Measurements from ENCODE around the gene NPRL2.

Gene NPRL2

DNA sequence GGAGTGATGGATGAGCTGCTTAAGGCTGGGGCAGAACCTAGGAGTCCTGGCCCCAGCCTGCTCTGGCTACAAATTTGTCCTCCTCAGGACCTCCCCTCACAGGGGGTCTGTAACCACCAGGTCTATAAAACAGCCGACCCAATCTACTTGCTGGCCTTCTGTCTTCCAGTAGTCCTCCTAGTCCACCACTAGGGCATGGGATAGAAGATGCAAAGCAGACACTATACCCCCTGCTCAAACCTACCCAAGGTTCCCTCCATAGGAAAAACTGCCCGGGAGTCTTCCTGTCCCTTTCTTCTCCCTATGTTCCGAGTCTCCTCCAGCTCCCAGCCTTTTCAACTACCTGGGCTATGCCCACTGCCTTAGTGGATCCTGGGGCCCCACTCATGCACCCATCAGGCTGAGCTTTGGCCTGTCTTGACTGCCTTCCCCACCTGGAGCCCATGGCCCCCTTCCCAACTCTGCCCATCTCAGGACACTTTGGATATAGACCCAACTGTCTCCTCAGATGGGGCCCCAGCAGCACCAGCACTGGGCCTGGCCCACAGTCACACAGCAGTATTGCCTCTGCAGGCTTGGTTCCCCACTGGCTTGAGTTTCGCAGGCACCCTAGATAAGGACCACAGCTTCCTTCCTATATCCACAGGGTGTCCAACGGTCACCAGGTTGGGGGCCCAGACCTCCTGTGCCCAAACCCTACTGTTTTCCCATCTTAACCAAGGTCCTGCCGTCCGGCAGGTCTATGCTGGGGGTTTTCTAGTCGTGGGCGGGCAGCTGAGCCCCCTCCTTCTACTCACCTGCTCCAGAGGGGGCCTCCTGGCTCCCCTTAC lies 52.5 kb downstream of the NPRL2 start:
- WGBS, 2 experiments: 62 to 68% methylated on average over 9 of the region's 9 CpGs
- H3K9me3 ChIP-seq (ENCODE audit: control insufficient read depth, low read length): no peaks in the 10 kb centered on the region
- no peak overlapping the region for H3K27ac ChIP-seq (ENCODE audit: insufficient read depth, low read depth, low read length, poor library complexity, severe bottlenecking)
- peaks cover 10% of the 10 kb centered on the region for H3K4me1 ChIP-seq (ENCODE audit: control insufficient read depth, insufficient read depth, low read length)
- H3K36me3 ChIP-seq (ENCODE audit: control insufficient read depth, insufficient read depth, low read length): no peaks in the 10 kb centered on the region
- H3K27me3 ChIP-seq (ENCODE audit: control insufficient read depth, insufficient read depth, low read length, poor library complexity, severe bottlenecking): no peaks in the 10 kb centered on the region
- H3K4me3 ChIP-seq (ENCODE audit: insufficient read depth, low read depth, low read length): peak overlapping the region; percentile 89

DNA sequence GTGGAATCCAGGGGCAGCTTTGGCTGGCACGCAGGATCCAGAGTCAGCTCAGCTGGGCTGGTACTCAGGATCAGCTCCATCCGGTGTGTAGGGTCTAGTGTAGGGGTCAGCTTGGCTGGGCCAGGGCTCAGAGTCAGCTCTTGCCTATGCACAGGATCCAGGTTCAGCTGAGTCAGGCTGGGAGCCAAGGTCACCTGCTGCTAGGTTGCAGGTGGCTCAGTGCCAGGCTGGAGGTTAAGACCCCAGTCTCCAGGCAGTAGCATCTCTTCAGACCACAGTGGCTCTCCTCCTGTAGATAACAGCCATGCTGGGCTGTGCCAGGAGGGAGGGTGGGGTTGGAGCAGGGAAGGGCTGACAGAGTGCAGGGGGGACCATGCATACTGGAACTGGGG lies 53.2 kb downstream of the NPRL2 start:
- Histone ChIP-seq H3K27ac (ENCODE audit: insufficient read depth, low read depth, low read length, poor library complexity, severe bottlenecking) (no peak overlapping the region), H3K27me3 (ENCODE audit: control insufficient read depth, insufficient read depth, low read length, poor library complexity, severe bottlenecking) (no peaks in the 10 kb centered on the region), H3K4me3 (ENCODE audit: insufficient read depth, low read depth, low read length) (no peak overlapping the region), H3K4me1 (ENCODE audit: control insufficient read depth, insufficient read depth, low read length) (peaks cover 8% of the 10 kb centered on the region), H3K9me3 (ENCODE audit: control insufficient read depth, low read length) (no peaks in the 10 kb centered on the region), H3K36me3 (ENCODE audit: control insufficient read depth, insufficient read depth, low read length) (no peaks in the 10 kb centered on the region)
- WGBS, 2 experiments: 98 to 99% methylated on average over 2 of the region's 2 CpGs

Measured in ectodermal cell (in vitro differentiated cells).